PC-9 (cell line): ENCODE measurements around the gene IL17RE. TPM values are rescaled to one million over a fixed set of nuclear protein-coding genes. Genes with fewer than 3 reads are reported as not detected.

Experiments
- BruUV-seq: library from RNA; stranded (reverse); fragments of 400-500 nt; replicated peaks from 2 replicates; lab custom pipeline; 2021; lab: Mats Ljungman, UMichigan
- CTCF ChIA-PET: fragments of 300-600 bp; sonication (Branson Sonifier 250); formaldehyde crosslinking; loops from one replicate; lab custom pipeline; 2022; ENCODE audit warnings: antibody characterized with exemption; lab: Charles Lee
- POLR2A ChIA-PET: fragments of 300-600 bp; sonication (Branson Sonifier 250); formaldehyde crosslinking; loops from one replicate; lab custom pipeline; 2022; ENCODE audit warnings: antibody characterized with exemption; ENCODE audit not compliant: unreplicated experiment; lab: Charles Lee
- DNase-seq, 2 experiments: peaks; one replicate each; pipeline versions ENCODE4 v3.0.0 to v3.0.0-alpha.2; 2015 to 2022; ENCODE audit warnings: mixed read lengths in 1 of 2
- H2AFZ ChIP-seq: fragments of 200-600 bp; sonication (generic); 2 replicates; pipeline ENCODE4 v1.8.1; 2017; ENCODE audit warnings: antibody characterized with exemption
- H3F3A ChIP-seq: fragments of 200-600 bp; sonication (generic); 2 replicates; pipeline ENCODE4 v1.8.1; 2017; ENCODE audit warnings: antibody characterized with exemption, mild to moderate bottlenecking, low read depth; ENCODE audit not compliant: insufficient read depth
- H3K27ac ChIP-seq: fragments of 200-600 bp; sonication (generic); 2 replicates; pipeline ENCODE4 v1.6.1; 2016; ENCODE audit warnings: mixed run types
- H3K27me3 ChIP-seq: fragments of 200-600 bp; sonication (generic); 2 replicates; pipeline ENCODE4 v1.6.1; 2016; ENCODE audit warnings: low read depth, mixed run types; ENCODE audit not compliant: insufficient read depth
- H3K36me3 ChIP-seq: fragments of 200-600 bp; sonication (generic); 2 replicates; pipeline ENCODE4 v1.6.1; 2016; ENCODE audit warnings: low read depth, mixed run types
- H3K4me1 ChIP-seq: fragments of 200-600 bp; sonication (generic); replicated peaks from 2 replicates; pipeline ENCODE4 v1.6.1; 2016; ENCODE audit warnings: mixed run types; ENCODE audit not compliant: insufficient read depth
- H3K4me2 ChIP-seq: fragments of 200-600 bp; sonication (generic); 2 replicates; pipeline ENCODE4 v1.6.1; 2017; ENCODE audit warnings: mixed run types
- H3K4me3 ChIP-seq: fragments of 200-600 bp; sonication (generic); 2 replicates; pipeline ENCODE4 v1.6.1; 2016; ENCODE audit warnings: mixed run types
- H3K79me2 ChIP-seq: fragments of 200-600 bp; sonication (generic); 2 replicates; pipeline ENCODE4 v1.6.1; 2017; ENCODE audit warnings: low read depth, mixed run types
- H3K9me2 ChIP-seq: fragments of 200-600 bp; sonication (generic); 2 replicates; pipeline ENCODE4 v1.8.1; 2017; ENCODE audit warnings: mild to moderate bottlenecking; ENCODE audit not compliant: insufficient read depth
- H3K9me3 ChIP-seq: fragments of 200-600 bp; sonication (generic); 2 replicates; pipeline ENCODE4 v1.8.1; 2016; ENCODE audit warnings: low read depth; ENCODE audit not compliant: insufficient read depth
- H4K20me1 ChIP-seq: fragments of 200-600 bp; sonication (generic); 2 replicates; pipeline ENCODE4 v1.8.1; 2017; ENCODE audit not compliant: insufficient read depth
- EZH2 ChIP-seq: fragments of 200-600 bp; sonication (generic); IDR thresholded peaks from 2 replicates; pipeline ENCODE4 v1.8.0; 2017; ENCODE audit warnings: antibody characterized with exemption, low read depth
- intact Hi-C: fragments of 100-400 bp; cut with micrococcal nuclease; formaldehyde crosslinking; loops from one replicate; pipeline ENCODE4 v1.10.0; 2022; ENCODE audit not compliant: unreplicated experiment
- total RNA-seq: library from RNA; stranded (reverse); gene quantifications from 2 replicates; pipeline ENCODE4 v1.2.3, GENCODE V29; 2021
- TF ChIP-seq, protein P1 (sequence below): fragments of 200-600 bp; sonication (generic); conservative IDR thresholded peaks from 2 replicates; pipeline ENCODE4 v1.6.1; 2017; ENCODE audit warnings: mixed run types, antibody characterized with exemption, mild to moderate bottlenecking, moderate library complexity

IL17RE gene
- total RNA-seq, 1 experiment from 2014 or later = 23.8 TPM

DNA sequence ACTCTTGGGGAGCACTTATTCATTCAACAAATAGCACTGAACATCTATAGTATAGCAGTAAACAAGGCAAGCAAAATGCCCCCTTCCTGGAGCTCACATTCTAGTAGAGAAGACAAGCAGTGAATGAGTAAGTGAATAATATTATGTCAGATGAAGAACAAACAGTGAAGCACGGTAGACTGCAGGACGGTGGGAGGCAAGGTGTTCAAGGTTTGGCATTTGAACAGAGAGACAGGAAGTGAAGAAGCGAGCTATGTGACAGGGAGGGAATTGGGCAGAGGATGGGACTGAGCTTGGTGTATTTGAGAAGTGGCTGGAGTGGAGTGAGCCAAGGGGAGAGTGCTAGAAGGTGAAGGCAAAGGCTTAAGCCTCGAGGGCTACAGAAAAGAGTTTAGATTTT lies 32.3 kb downstream of the IL17RE start:
- H3K36me3 ChIP-seq = peaks cover 21% of the 10 kb centered on the region
- H3K27ac ChIP-seq = no peak overlapping the region
- no peaks in the 10 kb centered on the region for H3K27me3 ChIP-seq
- intact Hi-C loops = no loop called here
- BruUV-seq = no TSS peak
- H3F3A ChIP-seq = peaks cover 17% of the 10 kb centered on the region; the same call in 1 of the 2 replicates
- H4K20me1 ChIP-seq = no peaks in the 10 kb centered on the region
- no peak overlapping the region for H2AFZ ChIP-seq
- TF ChIP-seq EZH2 = no peak
- TF ChIP-seq, protein P1, sequence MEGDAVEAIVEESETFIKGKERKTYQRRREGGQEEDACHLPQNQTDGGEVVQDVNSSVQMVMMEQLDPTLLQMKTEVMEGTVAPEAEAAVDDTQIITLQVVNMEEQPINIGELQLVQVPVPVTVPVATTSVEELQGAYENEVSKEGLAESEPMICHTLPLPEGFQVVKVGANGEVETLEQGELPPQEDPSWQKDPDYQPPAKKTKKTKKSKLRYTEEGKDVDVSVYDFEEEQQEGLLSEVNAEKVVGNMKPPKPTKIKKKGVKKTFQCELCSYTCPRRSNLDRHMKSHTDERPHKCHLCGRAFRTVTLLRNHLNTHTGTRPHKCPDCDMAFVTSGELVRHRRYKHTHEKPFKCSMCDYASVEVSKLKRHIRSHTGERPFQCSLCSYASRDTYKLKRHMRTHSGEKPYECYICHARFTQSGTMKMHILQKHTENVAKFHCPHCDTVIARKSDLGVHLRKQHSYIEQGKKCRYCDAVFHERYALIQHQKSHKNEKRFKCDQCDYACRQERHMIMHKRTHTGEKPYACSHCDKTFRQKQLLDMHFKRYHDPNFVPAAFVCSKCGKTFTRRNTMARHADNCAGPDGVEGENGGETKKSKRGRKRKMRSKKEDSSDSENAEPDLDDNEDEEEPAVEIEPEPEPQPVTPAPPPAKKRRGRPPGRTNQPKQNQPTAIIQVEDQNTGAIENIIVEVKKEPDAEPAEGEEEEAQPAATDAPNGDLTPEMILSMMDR = no peak
- DNase-seq = no peak
- H3K9me2 ChIP-seq = no peaks in the 10 kb centered on the region
- POLR2A ChIA-PET = interaction anchor here (0.6 kb wide), 2 partner anchors 104 to 986 kb away, joined by 3 read pairs; no protein-coding TSS in a partner anchor
- H3K9me3 ChIP-seq = no peaks in the 10 kb centered on the region
- H3K4me1 ChIP-seq = peaks cover 23% of the 10 kb centered on the region
- H3K79me2 ChIP-seq = peaks cover 15% of the 10 kb centered on the region
- H3K4me2 ChIP-seq = peak overlapping the region; percentile 99
- CTCF ChIA-PET = no interaction called here
- peak overlapping the region; percentile 72; the same call in 1 of the 2 replicates for H3K4me3 ChIP-seq

DNA sequence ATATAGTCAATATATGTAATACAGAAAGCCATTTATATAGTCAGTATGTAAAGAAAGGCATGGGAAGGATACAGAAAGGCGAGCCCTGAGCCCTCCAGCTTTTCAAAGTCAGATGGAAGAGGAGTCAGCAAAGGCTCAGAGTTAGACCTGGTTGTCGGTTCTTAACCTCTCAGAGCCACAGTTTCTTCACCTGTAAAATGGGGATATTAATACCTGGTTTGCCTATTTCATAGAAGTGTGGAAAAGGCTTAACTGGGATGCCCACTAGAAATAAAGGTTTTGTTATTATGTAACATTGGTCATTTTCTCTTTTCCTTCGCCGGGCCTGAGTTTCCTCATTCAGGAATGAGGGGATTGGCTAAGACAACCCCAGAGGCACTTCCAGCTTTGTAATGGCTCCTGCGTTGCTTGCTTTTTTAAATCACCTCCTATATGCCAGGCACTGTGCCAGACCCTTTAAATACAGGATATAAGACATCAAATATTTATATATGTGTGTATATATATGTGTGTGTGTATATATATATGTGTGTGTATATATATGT lies 33.4 kb downstream of the IL17RE start:
- Histone ChIP-seq H3K9me2 (no peaks in the 10 kb centered on the region), H3K4me2 (no peak overlapping the region), H3K9me3 (no peaks in the 10 kb centered on the region), H4K20me1 (no peaks in the 10 kb centered on the region), H3K4me1 (peaks cover 23% of the 10 kb centered on the region), H3K4me3 (no peak overlapping the region), H3K36me3 (peaks cover 17% of the 10 kb centered on the region), H3K27me3 (no peaks in the 10 kb centered on the region), H3K79me2 (peaks cover 15% of the 10 kb centered on the region), H3K27ac (no peak overlapping the region), H3F3A (peaks cover 17% of the 10 kb centered on the region; the same call in 1 of the 2 replicates), H2AFZ (no peak overlapping the region)
- intact Hi-C loops = no loop called here
- no peak for DNase-seq
- no TSS peak for BruUV-seq
- CTCF ChIA-PET = no interaction called here
- TF ChIP-seq, protein P1 = no peak
- TF ChIP-seq EZH2 = no peak
- POLR2A ChIA-PET = no interaction called here

DNA sequence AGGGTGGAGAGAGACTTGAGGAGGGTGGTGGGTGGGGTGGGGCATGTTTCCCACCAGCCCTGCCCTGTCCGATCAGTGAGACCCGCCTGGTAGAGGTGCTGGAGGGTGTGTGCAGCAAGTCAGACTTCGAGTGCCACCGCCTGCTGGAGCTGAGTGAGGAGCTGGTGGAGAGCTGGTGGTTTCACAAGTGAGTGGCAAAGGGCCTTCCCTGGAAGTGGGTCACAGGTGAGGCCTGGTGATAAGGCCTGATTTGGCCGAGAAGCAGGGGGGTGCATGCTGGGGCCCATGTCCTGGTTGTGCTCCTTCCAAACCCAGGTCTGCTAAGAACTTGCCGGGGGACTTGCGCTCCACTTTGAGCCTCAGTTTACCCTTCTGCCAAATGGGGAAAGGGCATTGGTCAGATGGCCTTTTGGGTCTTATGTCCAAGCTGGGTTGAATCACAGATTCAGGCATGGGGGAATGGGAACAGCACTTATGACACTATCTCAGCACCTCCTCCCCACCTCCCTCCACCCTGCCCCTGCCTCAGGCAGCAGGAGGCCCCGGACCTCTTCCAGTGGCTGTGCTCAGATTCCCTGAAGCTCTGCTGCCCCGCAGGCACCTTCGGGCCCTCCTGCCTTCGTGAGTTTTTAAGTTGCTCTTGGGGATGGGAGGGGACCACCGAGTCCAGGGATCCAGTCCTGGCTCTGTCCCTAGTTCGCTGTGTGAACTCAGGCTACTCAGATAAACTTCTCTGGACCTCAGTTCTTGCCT lies 35.0 kb downstream of the IL17RE start:
- Histone ChIP-seq H3K4me2 (no peak overlapping the region), H3K36me3 (peaks cover 17% of the 10 kb centered on the region), H3K9me3 (no peaks in the 10 kb centered on the region), H3K27ac (no peak overlapping the region), H3K4me1 (peaks cover 16% of the 10 kb centered on the region), H3K4me3 (no peak overlapping the region), H3K27me3 (no peaks in the 10 kb centered on the region), H2AFZ (no peak overlapping the region), H3K79me2 (peaks cover 15% of the 10 kb centered on the region), H4K20me1 (no peaks in the 10 kb centered on the region), H3K9me2 (no peaks in the 10 kb centered on the region), H3F3A (peaks cover 22% of the 10 kb centered on the region; the same call in 1 of the 2 replicates)
- intact Hi-C loops = no loop called here
- POLR2A ChIA-PET = no interaction called here
- TF ChIP-seq, protein P1 = no peak
- no peak for TF ChIP-seq EZH2
- CTCF ChIA-PET = no interaction called here
- BruUV-seq = no TSS peak
- DNase-seq = no peak
